Measurements from ENCODE around the gene KCNJ11.
"Not testable (repeated sequence)": the region's sequence is repeated elsewhere in the genome, so short reads cannot be mapped to it uniquely, and the experiment has no call there.

KCNJ11 gene

GRCh38 chr11:17428261-17428660, 39.8 kb upstream of the KCNJ11 start:
- FAIRE-seq = no peak
- no peak for TF ChIP-seq CTCF (IDR thresholded peaks at IDR 0.05; ENCODE audit: insufficient read depth, missing control alignments)
- DNase-seq (ENCODE audit: insufficient read length, low spot score) = no peak

GRCh38 chr11:17426233-17426632, 37.8 kb upstream of the KCNJ11 start:
- DNase-seq (ENCODE audit: insufficient read length, low spot score); FAIRE-seq: not testable (repeated sequence)

GRCh38 chr11:17423533-17424310, 35.3 kb upstream of the KCNJ11 start:
- no peak for FAIRE-seq
- no peak for TF ChIP-seq CTCF (IDR thresholded peaks at IDR 0.05; ENCODE audit: insufficient read depth, missing control alignments)
- DNase-seq (ENCODE audit: insufficient read length, low spot score) = no peak

- no peak for TF ChIP-seq CTCF (IDR thresholded peaks at IDR 0.05; ENCODE audit: insufficient read depth, missing control alignments)
- FAIRE-seq = no peak
- no peak for DNase-seq (ENCODE audit: insufficient read length, low spot score)
Measured at GRCh38 chr11:17421781-17422180, 33.3 kb upstream of the KCNJ11 start.

- TF ChIP-seq CTCF (IDR thresholded peaks at IDR 0.05; ENCODE audit: insufficient read depth, missing control alignments) = no peak
- DNase-seq (ENCODE audit: insufficient read length, low spot score) = no peak
- no peak for FAIRE-seq
Measured at GRCh38 chr11:17418444-17419081, 30.1 kb upstream of the KCNJ11 start.

- no peak for FAIRE-seq
- no peak for TF ChIP-seq CTCF (IDR thresholded peaks at IDR 0.05; ENCODE audit: insufficient read depth, missing control alignments)
Measured at GRCh38 chr11:17416492-17416891, 28.0 kb upstream of the KCNJ11 start.

GRCh38 chr11:17415523-17416104, 27.2 kb upstream of the KCNJ11 start:
- DNase-seq (ENCODE audit: insufficient read length, low spot score) = no peak
- no peak for TF ChIP-seq CTCF (IDR thresholded peaks at IDR 0.05; ENCODE audit: insufficient read depth, missing control alignments)
- FAIRE-seq = no peak

More at GRCh38 chr11:17416492-17416891, 28.0 kb upstream of the KCNJ11 start:
- no peak for DNase-seq (ENCODE audit: insufficient read length, low spot score)
